Measurements from ENCODE around the gene TFEB. TPM values are rescaled to one million over a fixed set of nuclear protein-coding genes. Genes with fewer than 3 reads are reported as not detected.

The TFEB gene
- total and polyA plus RNA-seq, 2 of the 8 experiments (the other 6 are each of a cell fraction or from before 2014, with no cell fraction given): 2.3 to 6.7 TPM

GRCh38 chr6:41673704-41674000 lies 61.8 kb downstream of the TFEB start (continued):
- TF ChIP-seq SAP30 (IDR thresholded peaks at IDR 0.05; ENCODE audit: insufficient read depth, insufficient replicate concordance, low read length): no peak
- TF ChIP-seq TEAD4 (IDR thresholded peaks at IDR 0.05; ENCODE audit: low read depth, low read length): no peak
- no peak for TF ChIP-seq NANOG (IDR thresholded peaks at IDR 0.05; ENCODE audit: insufficient read depth, low read depth, low read length, poor library complexity, severe bottlenecking)
- no peak for TF ChIP-seq CBX8 (IDR thresholded peaks at IDR 0.05; ENCODE audit: borderline replicate concordance, low read depth, low read length)
